Heart left ventricle (tissue), 13 donors: ENCODE results near the gene R3HDML.

Experiments
- CTCF ChIP-seq, 12 donors: fragments of 200-600 bp; sonication (generic) in 4 of 12; IDR thresholded peaks; one replicate each; pipeline versions ENCODE4 v1.5.0 to v1.8.0; 2018 to 2022; ENCODE audit warnings: antibody characterized with exemption in 12 of 12, mild to moderate bottlenecking in 5 of 12
- POLR2A ChIP-seq, 2 donors: fragments of 450-650 bp; IDR thresholded peaks; one replicate each; pipeline ENCODE4 v1.6.1; 2017; ENCODE audit warnings: antibody characterized with exemption in 2 of 2, mild to moderate bottlenecking in 2 of 2, moderate library complexity in 2 of 2
- donor health status: ischemic (EF 13 %, LVEDD 7.1; RV severe dilation, severe dysfunction).
- donor health status: DM: no; HTN: yes; CAD: no.
- donor health status: DM: no; HTN: no; CAD: no.
- donor health status: ischemic (EF 25% LVEDD 6.9; RV normal size, moderate dysfunction).
- donor health status: ischemic (EF 25% LVEDD 5.7; RV mildly dilated, moderate dysfunction).
- donor health status: ischemic (EF 35%, LVEDD 5.7; RV mildly dilated, moderate dysfunction).
- donor health status: nonischemic (EF 11% LVEDD 7.7; RV severe dilation, severe dysfunction).
- donor health status: DM: yes; HTN: yes; CAD: no.
- donor health status: PGD.
- donor health status: ischemic (EF 29% LVEDD 5.4; RV normal size, mild dysfunction).
- donor health status: nonischemic (EF 23%, LVEDD 6.1; RV moderate dilation, normal function).

DNA sequence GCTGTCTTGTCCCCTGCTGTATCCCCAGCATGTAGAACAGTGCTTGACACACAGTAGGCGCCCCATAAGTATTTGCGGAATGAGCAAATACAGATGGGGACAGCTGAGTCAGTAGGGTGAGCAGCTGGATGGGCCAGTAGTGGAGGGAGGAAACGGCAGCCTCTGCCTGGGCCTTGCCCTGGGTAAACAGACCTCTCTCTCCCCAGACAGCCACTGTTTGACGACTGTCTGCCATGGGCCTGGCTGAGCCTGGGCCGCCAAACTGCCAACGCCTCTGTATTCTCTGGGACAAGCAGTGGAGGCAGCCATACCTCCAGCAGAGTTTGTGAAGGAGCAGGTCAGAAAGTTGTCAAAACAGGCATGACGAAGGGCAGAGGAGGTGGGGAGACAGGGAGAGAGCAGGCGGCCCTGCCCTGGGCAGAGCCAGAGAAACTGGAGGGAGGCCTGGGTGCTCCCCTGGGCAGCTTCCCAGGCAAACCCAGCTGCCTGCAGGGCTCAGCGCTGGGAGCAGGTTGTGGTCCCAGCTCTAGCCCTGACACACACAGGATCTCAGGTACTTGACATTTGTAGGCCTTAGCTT lies 33.9 kb downstream of the R3HDML start:
- no peak for TF ChIP-seq CTCF (IDR thresholded peaks at IDR 0.05)
- no peak for TF ChIP-seq POLR2A (IDR thresholded peaks at IDR 0.05)
